H1 (cell line): ENCODE data around the gene ANKRD65. TPM values are rescaled to one million over a fixed set of nuclear protein-coding genes. Genes with fewer than 3 reads are reported as not detected.

Experiments used
- CTCF ChIA-PET: fragments of 300-600 bp; sonication (Branson Sonifier 250); formaldehyde crosslinking; loops from one replicate; lab custom pipeline; 2021; ENCODE audit not compliant: partially characterized antibody; lab: Charles Lee
- POLR2A ChIA-PET: fragments of 300-600 bp; sonication (Branson Sonifier 250); formaldehyde crosslinking; loops from one replicate; lab custom pipeline; 2021; ENCODE audit warnings: inconsistent platforms; ENCODE audit not compliant: partially characterized antibody; lab: Charles Lee
- DNase-seq, 2 experiments: peaks; one replicate each; pipeline versions ENCODE4 v3.0.0 to v3.0.0-alpha.2; 2010 to 2022; ENCODE audit warnings: low spot score in 2 of 2, low read depth in 1 of 2, mixed read lengths in 1 of 2
- FAIRE-seq: peaks from 2 replicates; lab custom pipeline; 2011; peaks lifted over from hg19 to GRCh38; lab: Jason Lieb, UNC
- H2AFZ ChIP-seq: 2 replicates; pipeline ENCODE4 v1.8.1; 2012; ENCODE audit warnings: low read length, inconsistent platforms
- H2AK5ac ChIP-seq: 2 replicates; pipeline ENCODE4 v1.6.1; 2013; ENCODE audit warnings: low read depth, low read length
- H2BK120ac ChIP-seq: replicated peaks from 2 replicates; pipeline ENCODE3; 2013; ENCODE audit warnings: low read depth, low read length, inconsistent platforms
- H2BK12ac ChIP-seq: 2 replicates; pipeline ENCODE4 v1.6.1; 2013; ENCODE audit warnings: low read depth, low read length
- H2BK15ac ChIP-seq: 2 replicates; pipeline ENCODE4 v1.6.1; 2013; ENCODE audit warnings: low read length
- H2BK20ac ChIP-seq: 2 replicates; pipeline ENCODE4 v1.6.1; 2013; ENCODE audit warnings: low read length
- H2BK5ac ChIP-seq: 2 replicates; pipeline ENCODE4 v1.6.1; 2013; ENCODE audit warnings: low read depth, low read length
- H3K14ac ChIP-seq: 2 replicates; pipeline ENCODE4 v1.6.1; 2013; ENCODE audit warnings: inconsistent platforms; ENCODE audit not compliant: insufficient read length
- H3K18ac ChIP-seq: 2 replicates; pipeline ENCODE4 v1.6.1; 2013; ENCODE audit warnings: low read length; ENCODE audit errors: extremely low read depth
- H3K23ac ChIP-seq: 2 replicates; pipeline ENCODE4 v1.6.1; 2013; ENCODE audit warnings: inconsistent platforms; ENCODE audit not compliant: insufficient read length
- H3K23me2 ChIP-seq: 2 replicates; pipeline ENCODE4 v1.6.1; 2013; ENCODE audit warnings: low read depth, low read length
- H3K27ac ChIP-seq: 2 replicates; pipeline ENCODE4 v1.6.1; 2011; ENCODE audit warnings: low read depth, low read length, inconsistent platforms
- H3K27me3 ChIP-seq, 4 experiments: replicated peaks in 1 of 4; 1 replicate in 1 of 4; 2 replicates in 3 of 4; pipeline versions ENCODE4 v1.6.1 to v1.8.1; 2011 to 2013; ENCODE audit warnings: low read length in 3 of 4, mild to moderate bottlenecking in 3 of 4, inconsistent platforms in 2 of 4, mixed read lengths in 2 of 4, moderate library complexity in 1 of 4; ENCODE audit not compliant: control insufficient read depth in 3 of 4, insufficient read depth in 3 of 4; ENCODE audit errors: extremely low read depth in 1 of 4
- H3K36me3 ChIP-seq, 4 experiments: 2 replicates each; pipeline versions ENCODE4 v1.6.1 to v1.8.1; 2011 to 2013; ENCODE audit warnings: mild to moderate bottlenecking in 4 of 4, low read length in 3 of 4, moderate library complexity in 2 of 4, control low read depth in 1 of 4, inconsistent platforms in 1 of 4; ENCODE audit not compliant: insufficient read depth in 4 of 4, control insufficient read depth in 2 of 4
- H3K4ac ChIP-seq: replicated peaks from 2 replicates; pipeline ENCODE3; 2013; ENCODE audit warnings: low read length, low read depth, mixed read lengths, inconsistent platforms; ENCODE audit not compliant: insufficient read length
- H3K4me1 ChIP-seq, 4 experiments: replicated peaks in 1 of 4; 1 replicate in 1 of 4; 2 replicates in 3 of 4; pipeline versions ENCODE4 v1.6.1 to v1.8.1; 2011 to 2013; ENCODE audit warnings: low read length in 3 of 4, inconsistent platforms in 2 of 4, mixed read lengths in 1 of 4; ENCODE audit not compliant: insufficient read depth in 4 of 4, control insufficient read depth in 3 of 4
- H3K4me2 ChIP-seq, 2 experiments: 2 replicates each; pipeline versions ENCODE4 v1.6.1 to v1.8.1; 2011 to 2013; ENCODE audit warnings: low read depth in 2 of 2, low read length in 2 of 2, control low read depth in 1 of 2, inconsistent platforms in 1 of 2, mild to moderate bottlenecking in 1 of 2; ENCODE audit not compliant: insufficient read depth in 1 of 2
- H3K4me3 ChIP-seq, 4 experiments: fragments of 200-600, 300-600 bp in 1 of 4; sonication (generic), shearing (Covaris generic), sonication (Bioruptor Twin) in 1 of 4; 2 replicates each; pipeline versions ENCODE4 v1.5.1 to v1.8.1; 2011 to 2016; ENCODE audit warnings: low read length in 4 of 4, low read depth in 3 of 4, control low read depth in 2 of 4, inconsistent platforms in 2 of 4, mild to moderate bottlenecking in 2 of 4, mixed read lengths in 1 of 4, moderate library complexity in 1 of 4; ENCODE audit not compliant: insufficient read depth in 2 of 4; ENCODE audit errors: extremely low read depth in 1 of 4
- H3K56ac ChIP-seq: replicated peaks from 2 replicates; pipeline ENCODE3; 2013; ENCODE audit warnings: low read depth, mild to moderate bottlenecking, mixed read lengths, low read length, inconsistent platforms; ENCODE audit not compliant: insufficient read length
- H3K79me1 ChIP-seq: 2 replicates; pipeline ENCODE4 v1.6.1; 2013; ENCODE audit warnings: low read depth, low read length, control low read depth
- H3K79me2 ChIP-seq, 2 experiments: 2 replicates each; pipeline versions ENCODE4 v1.6.1 to v1.8.1; 2012 to 2013; ENCODE audit warnings: low read length in 2 of 2, mild to moderate bottlenecking in 2 of 2, inconsistent platforms in 1 of 2; ENCODE audit not compliant: insufficient read depth in 2 of 2, control insufficient read depth in 1 of 2
- H3K9ac ChIP-seq, 4 experiments: replicated peaks in 1 of 4; 1 replicate in 1 of 4; 2 replicates in 3 of 4; pipeline versions ENCODE4 v1.6.1 to v1.8.1; 2011 to 2013; ENCODE audit warnings: low read depth in 3 of 4, low read length in 3 of 4, control low read depth in 2 of 4, mild to moderate bottlenecking in 2 of 4, moderate library complexity in 2 of 4, inconsistent platforms in 1 of 4; ENCODE audit errors: extremely low read depth in 1 of 4
- H3K9me3 ChIP-seq, 2 experiments: 2 replicates each; pipeline versions ENCODE4 v1.6.1 to v1.8.1; 2012 to 2013; ENCODE audit warnings: mild to moderate bottlenecking in 2 of 2, moderate library complexity in 2 of 2, control low read depth in 1 of 2, inconsistent platforms in 1 of 2, low read depth in 1 of 2, low read length in 1 of 2, mixed read lengths in 1 of 2; ENCODE audit not compliant: insufficient read depth in 2 of 2
- H4K20me1 ChIP-seq, 2 experiments: replicated peaks in 1 of 2; 2 replicates each; pipeline versions ENCODE3 to v1.8.1; 2011 to 2013; ENCODE audit warnings: inconsistent platforms in 2 of 2, low read length in 2 of 2, mild to moderate bottlenecking in 1 of 2; ENCODE audit not compliant: insufficient read depth in 2 of 2, control insufficient read depth in 1 of 2
- H4K5ac ChIP-seq: 2 replicates; pipeline ENCODE4 v1.6.1; 2013; ENCODE audit warnings: low read length, low read depth, mixed read lengths, inconsistent platforms; ENCODE audit not compliant: insufficient read length
- H4K8ac ChIP-seq: 2 replicates; pipeline ENCODE4 v1.8.0; 2013; ENCODE audit warnings: mild to moderate bottlenecking, moderate library complexity, low read length, inconsistent platforms; ENCODE audit not compliant: insufficient read depth; ENCODE audit errors: extremely low read depth
- H4K91ac ChIP-seq: replicated peaks from 2 replicates; pipeline ENCODE3; 2013; ENCODE audit warnings: low read length, mixed read lengths, inconsistent platforms; ENCODE audit not compliant: insufficient read length
- BACH1 ChIP-seq: IDR thresholded peaks from 2 replicates; pipeline ENCODE4 v1.6.1; 2012; ENCODE audit warnings: low read length, improper control_type of control experiment
- BCL11A ChIP-seq, 2 experiments: IDR thresholded peaks; one replicate each; pipeline ENCODE4 v1.6.1; 2011; ENCODE audit warnings: low read depth in 2 of 2, low read length in 2 of 2, mild to moderate bottlenecking in 2 of 2
- SP4 ChIP-seq: IDR thresholded peaks from 2 replicates; pipeline ENCODE4 v1.6.1; 2012; ENCODE audit warnings: low read length, inconsistent platforms
- TAF1 ChIP-seq: IDR thresholded peaks from 2 replicates; pipeline ENCODE4 v1.6.1; 2011; ENCODE audit warnings: mild to moderate bottlenecking, low read depth, low read length
- WGBS, 2 experiments: shearing (Covaris generic) in 1 of 2; methylation state at CpG; one replicate each; pipeline versions ENCODE4 v1.1.6 to v1.1.7; 2013 to 2015; ENCODE audit warnings: low lambda C conversion rate in 2 of 2, mixed read lengths in 2 of 2, inconsistent platforms in 1 of 2, low coverage in 1 of 2, missing lambda C conversion rate in 1 of 2; ENCODE audit not compliant: insufficient replicate concordance in 2 of 2, insufficient coverage in 1 of 2, insufficient read length in 1 of 2; ENCODE audit errors: extremely low coverage in 1 of 2, missing lambda C conversion rate in 1 of 2; 5-methylcytosine and 5-hydroxymethylcytosine counted together
- polyA plus RNA-seq, 7 experiments: library from polyadenylated mRNA; depleted of rRNA in 3 of 7; stranded (reverse) in 5 of 7; unstranded in 2 of 7; fragments of >200 nt in 5 of 7; fragments of 200-250 nt in 2 of 7; gene quantifications; 1 replicate in 5 of 7; 2 replicates in 1 of 7; 4 replicates in 1 of 7; pipeline versions ENCODE4 v1.2.1 to v1.2.3, GENCODE V29; 2011 to 2013; ENCODE audit warnings: missing spikeins in 2 of 7, mixed read lengths in 2 of 7
- total RNA-seq: library from RNA; stranded (reverse); fragmentation: NEBNext Ultra II Directional; extraction: Animal tissue kit (Norgen Biotek cat#: 25700); gene quantifications from 2 replicates; pipeline ENCODE4 v1.2.1, GENCODE V29; 2021

The ANKRD65 gene
- total and polyA plus RNA-seq, 2 of the 8 experiments (the other 6 are each of a cell fraction or from before 2014, with no cell fraction given) = 1.8 to 2.0 TPM

GRCh38 chr1:1425753-1426495 lies 4.8 kb upstream of the ANKRD65 start:
- ChIA-PET POLR2A (interaction anchor here (0.7 to 22.9 kb wide), 8 partner anchors 7 to 50 kb away, joined by 3 to 515 read pairs (median 8); partner anchors contain the start of genes CCNL2, MRPL20 and VWA1), CTCF (interaction anchor here (1.3 to 3.4 kb wide), 4 partner anchors 15 to 79 kb away, joined by 3 to 14 read pairs (median 4); no protein-coding TSS in a partner anchor)
- Histone ChIP-seq H2BK15ac (peak overlapping the region; percentile 97; the same call in 1 of the 2 replicates), H3K79me1 (no peaks in the 10 kb centered on the region), H4K5ac (peak overlapping the region; percentile 64), H2BK20ac (peak overlapping the region; percentile 90; the same call in 1 of the 2 replicates), H3K23ac (no peak overlapping the region), H3K79me2 (no peaks in the 10 kb centered on the region), H3K4me2 (peak overlapping the region; percentile 49 to 56; a peak in 3 of 4 replicates), H3K14ac (peak overlapping the region; percentile 29), H2BK12ac (peak overlapping the region; percentile 94; the same call in 1 of the 2 replicates), H4K91ac (peak overlapping the region; percentile 97), H3K4me1 (peaks cover 0 to 39% (median 27%) of the 10 kb centered on the region in 4 experiments; a peak in 6 of 7 replicates), H2AK5ac (0 out of 2 replicates have a peak overlapping the region, but pooled peaks have one; percentile 7), H2BK120ac (peak overlapping the region; percentile 15), H4K8ac (peak overlapping the region; percentile 86), H4K20me1 (no peaks in the 10 kb centered on the region), H3K18ac (peak overlapping the region; percentile 89), H3K4ac (peak overlapping the region; percentile 65), H3K36me3 (no peaks in the 10 kb centered on the region; a peak in 1 of 8 replicates), H2BK5ac (peak overlapping the region; percentile 90; the same call in 1 of the 2 replicates), H2AFZ (no peak overlapping the region), H3K56ac (peak overlapping the region; percentile 70), H3K27ac (no peak overlapping the region), H3K23me2 (peaks cover 6% of the 10 kb centered on the region; the same call in 1 of the 2 replicates), H3K9ac (no peak overlapping the region), H3K27me3 (no peaks in the 10 kb centered on the region; a peak in 1 of 7 replicates), H3K9me3 (peaks cover 0 to 3% of the 10 kb centered on the region in 2 experiments; a peak in 1 of 4 replicates), H3K4me3 (peak overlapping the region in 3 of 4 experiments; percentile 11 to 38 (median 14); a peak in 4 of 8 replicates)
- 60% methylated on average over 26 of the region's 33 CpGs; no CpG with 5 or more reads in 1 of the 2 experiments for WGBS, 2 experiments
- FAIRE-seq (no peak), DNase-seq (peak in 1 of 2 experiments; percentile 73)
- TF ChIP-seq BACH1 = no peak
- no peak for TF ChIP-seq BCL11A (IDR thresholded peaks at IDR 0.05; ENCODE audit: low read depth in 2 of 2, low read length in 2 of 2)
- TF ChIP-seq SP4 = no peak
- TF ChIP-seq TAF1 = no peak
